GM18507 (cell line): Measurements from ENCODE around the gene RABIF.
"Not testable (repeated sequence)": the region's sequence is repeated elsewhere in the genome, so short reads cannot be mapped to it uniquely, and the experiment has no call there.

Source experiments
- DNase-seq: peaks from one replicate; pipeline ENCODE4 v3.0.0; 2011; ENCODE audit warnings: low read depth; ENCODE audit not compliant: insufficient read length; ENCODE audit errors: extremely low spot score
- FAIRE-seq: peaks from 2 replicates; lab custom pipeline; 2011; peaks lifted over from hg19 to GRCh38; lab: Jason Lieb, UNC

RABIF gene

DNA sequence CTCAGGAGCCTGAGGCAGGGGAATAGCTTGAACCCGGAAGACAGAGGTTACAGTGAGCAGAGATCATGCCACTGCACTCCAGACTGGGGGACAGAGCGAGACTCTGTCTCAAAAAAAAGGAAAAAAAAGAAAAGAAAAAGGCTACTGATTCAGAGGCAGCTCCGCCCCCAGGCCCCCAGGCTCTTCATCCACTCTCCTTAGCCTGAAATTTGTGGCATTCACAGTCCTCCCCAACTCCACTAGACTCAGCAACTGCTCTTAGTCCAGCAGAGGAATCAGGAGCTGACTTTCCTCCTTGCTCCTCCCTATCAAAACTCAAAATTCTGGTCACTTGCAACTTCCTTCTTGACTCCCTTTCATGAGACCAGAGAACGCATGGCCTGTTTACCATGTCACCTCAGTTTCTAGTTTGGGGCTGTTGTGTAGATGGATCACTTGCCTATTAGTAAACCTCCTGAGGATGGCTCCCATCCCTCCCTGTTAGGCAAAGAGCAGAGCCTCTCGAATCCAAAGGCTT lies 51.1 kb downstream of the RABIF start:
- FAIRE-seq (no peak), DNase-seq (no peak)

DNA sequence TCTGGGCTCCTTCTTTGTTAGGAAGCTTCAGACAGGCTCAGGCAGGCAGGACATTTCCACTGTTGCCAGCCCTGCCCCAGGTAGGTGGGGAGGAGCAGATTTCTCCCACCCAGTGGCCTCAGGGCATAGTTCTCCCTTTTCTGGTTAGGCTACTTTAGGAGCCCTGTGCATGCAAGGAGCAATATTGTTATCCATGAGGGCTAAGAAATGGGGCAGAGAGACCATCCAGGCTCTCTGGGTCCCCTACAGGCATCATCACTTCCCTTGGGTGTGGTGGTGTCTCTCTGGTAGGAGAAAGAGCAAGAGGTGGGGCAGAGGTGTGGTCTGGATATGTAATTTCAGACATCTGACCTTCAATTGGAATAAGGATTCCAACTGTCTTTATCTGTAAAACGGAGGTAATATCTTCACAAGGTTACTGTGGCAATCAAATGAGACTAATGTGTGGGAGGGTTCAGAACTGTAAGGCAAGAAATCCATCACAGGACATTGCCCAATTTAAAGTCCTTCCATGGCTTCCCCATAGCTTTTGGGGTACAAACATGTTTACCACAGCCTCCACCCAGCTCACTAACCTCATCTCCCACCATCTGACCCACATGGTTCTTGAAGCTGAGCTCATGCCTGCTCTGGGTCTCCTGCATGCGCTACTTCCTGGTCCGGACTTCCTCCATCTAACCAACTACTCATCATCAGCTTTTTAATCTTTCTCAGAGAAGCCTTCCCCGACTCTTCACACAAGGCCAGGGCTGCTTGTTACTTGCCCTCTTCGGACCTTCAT lies 52.1 kb downstream of the RABIF start:
- DNase-seq, result no peak
- FAIRE-seq, result no peak

- FAIRE-seq (no peak), DNase-seq (no peak)
Observed at GRCh38 chr1:202835548-202836072, 53.3 kb downstream of the RABIF start.

- FAIRE-seq, result no peak
Observed at GRCh38 chr1:202834771-202835547, 54.0 kb downstream of the RABIF start.

GRCh38 chr1:202831906-202832305 lies 57.0 kb downstream of the RABIF start:
- FAIRE-seq (no peak), DNase-seq (no peak)

More at GRCh38 chr1:202834771-202835547, 54.0 kb downstream of the RABIF start:
- no peak for DNase-seq

GRCh38 chr1:202829223-202829622 lies 59.7 kb downstream of the RABIF start:
- FAIRE-seq, DNase-seq: not testable (repeated sequence)
